Measurements from ENCODE around the gene AGAP6.
"Not testable (repeated sequence)": the region's sequence is repeated elsewhere in the genome, so short reads cannot be mapped to it uniquely, and the experiment has no call there.

AGAP6 gene

DNA sequence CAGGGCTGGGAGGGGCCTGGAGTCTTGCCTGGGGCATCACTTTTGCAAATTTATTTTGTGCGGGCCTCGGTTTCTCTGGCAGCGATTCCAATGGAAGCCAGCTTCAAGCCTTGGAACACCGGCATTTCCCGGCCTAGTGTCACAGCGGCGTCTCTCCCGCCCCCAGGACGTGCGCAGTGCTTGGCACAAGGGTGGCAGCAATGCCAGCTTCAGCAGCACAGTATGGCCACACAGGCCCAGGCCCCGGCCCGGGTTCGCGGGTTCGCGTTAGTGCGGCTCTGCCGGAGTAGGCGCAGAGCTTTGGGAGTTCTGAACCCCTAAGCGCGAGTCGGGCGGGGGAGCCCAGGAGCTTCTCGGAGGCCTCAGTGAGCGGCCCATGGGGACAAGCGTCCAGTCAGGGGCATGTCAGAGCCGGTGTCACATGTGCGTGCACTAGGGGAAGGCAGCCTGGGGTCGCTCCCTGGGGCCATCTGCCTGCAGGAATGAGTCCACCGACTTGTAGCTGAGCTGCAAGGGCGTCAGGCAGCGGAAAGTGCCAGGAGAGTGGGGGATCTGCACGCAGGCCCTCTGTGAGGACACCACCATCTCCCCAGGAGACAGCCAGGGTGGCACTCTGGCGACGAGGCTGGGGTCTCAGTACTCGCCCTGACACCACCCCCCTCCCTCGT lies 36.6 kb downstream of the AGAP6 start:
- not testable (repeated sequence) for DNase-seq (ENCODE audit: low read depth, low spot score)

DNA sequence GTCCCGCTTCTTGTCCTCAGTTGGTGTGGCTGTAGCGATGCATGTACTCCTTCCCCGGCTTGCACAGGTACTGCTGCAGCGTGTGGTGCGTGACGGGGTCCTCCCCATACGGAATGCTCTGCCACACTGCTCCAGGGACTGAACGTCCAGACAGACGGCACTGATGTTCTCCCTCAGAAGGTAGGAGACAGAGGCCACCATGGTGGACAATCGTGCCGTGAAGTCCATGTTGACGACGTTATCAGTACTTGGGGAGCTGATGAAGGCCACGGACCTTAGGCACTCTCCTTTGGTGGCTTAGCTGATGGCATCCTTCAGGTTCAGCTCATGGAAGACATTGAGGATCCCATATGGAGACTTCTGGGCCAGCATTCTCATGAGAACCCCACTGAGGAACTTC lies 37.4 kb downstream of the AGAP6 start:
- DNase-seq (ENCODE audit: low read depth, low spot score), result no peak

GRCh38 chr10:50027195-50027594 lies 39.0 kb downstream of the AGAP6 start:
- DNase-seq (ENCODE audit: low read depth, low spot score), result no peak

DNA sequence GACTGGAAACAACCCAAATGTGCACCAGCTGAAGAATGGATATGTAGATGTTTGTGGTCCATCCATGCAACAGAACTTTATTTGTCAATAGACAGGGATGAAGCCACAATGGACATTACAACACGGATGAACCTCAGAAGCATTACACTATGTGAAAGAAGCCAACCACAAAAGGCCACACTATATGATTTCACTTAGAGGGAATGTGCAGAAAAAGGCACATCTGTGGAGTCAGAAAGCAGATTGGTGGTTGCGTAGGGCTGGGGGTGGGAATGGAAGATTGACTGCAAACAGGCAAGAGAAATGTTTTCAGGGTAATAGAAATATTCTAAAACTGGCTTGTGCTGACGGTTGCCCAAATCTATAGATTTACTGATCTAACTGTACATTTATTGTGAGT lies 45.3 kb downstream of the AGAP6 start:
- no peak for DNase-seq (ENCODE audit: low read depth, low spot score)

GRCh38 chr10:50035337-50035736 lies 47.1 kb downstream of the AGAP6 start:
- DNase-seq (ENCODE audit: low read depth, low spot score), result not testable (repeated sequence)

GRCh38 chr10:50044941-50045664 lies 56.9 kb downstream of the AGAP6 start:
- no peak for DNase-seq (ENCODE audit: low read depth, low spot score)

DNA sequence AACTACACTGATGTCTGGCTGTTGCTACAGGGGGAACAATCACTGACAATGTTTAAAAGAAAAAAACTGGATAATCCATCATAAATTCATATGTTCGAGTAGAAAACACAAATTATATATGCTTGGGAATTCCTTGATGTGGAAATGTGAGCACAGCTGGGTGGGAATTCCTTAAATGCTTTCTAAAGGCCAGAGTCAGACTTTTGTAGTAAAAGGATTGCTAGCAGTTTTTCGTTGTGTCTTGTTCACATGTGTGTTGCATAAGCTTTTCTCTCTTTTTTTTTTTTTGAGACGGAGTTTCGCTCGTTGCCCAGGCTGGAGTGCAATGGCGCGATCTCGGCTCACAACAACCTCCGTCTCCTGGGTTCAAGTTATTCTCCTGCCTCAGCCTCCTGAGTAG lies 58.3 kb downstream of the AGAP6 start:
- DNase-seq (ENCODE audit: low read depth, low spot score), result not testable (repeated sequence)

DNA sequence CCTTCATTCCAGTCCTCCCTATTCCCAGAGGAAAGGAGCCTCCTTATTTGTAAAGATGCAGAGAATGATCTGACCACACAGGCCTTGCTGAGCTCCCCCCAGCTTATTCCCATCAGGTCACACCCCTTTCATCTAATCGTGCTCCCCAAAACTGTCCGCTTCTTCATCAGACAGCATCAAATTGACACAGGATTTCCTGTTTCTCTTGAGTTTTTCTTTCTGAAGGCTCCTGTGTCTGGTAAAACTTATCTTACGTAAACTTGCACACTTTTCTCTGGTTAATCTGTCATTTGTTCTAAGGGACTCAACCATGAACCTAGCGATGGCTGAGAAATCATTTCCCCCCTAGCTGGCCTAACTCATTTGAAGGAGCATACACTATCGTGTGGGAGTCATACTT lies 59.4 kb downstream of the AGAP6 start:
- not testable (repeated sequence) for DNase-seq (ENCODE audit: low read depth, low spot score)

DNA sequence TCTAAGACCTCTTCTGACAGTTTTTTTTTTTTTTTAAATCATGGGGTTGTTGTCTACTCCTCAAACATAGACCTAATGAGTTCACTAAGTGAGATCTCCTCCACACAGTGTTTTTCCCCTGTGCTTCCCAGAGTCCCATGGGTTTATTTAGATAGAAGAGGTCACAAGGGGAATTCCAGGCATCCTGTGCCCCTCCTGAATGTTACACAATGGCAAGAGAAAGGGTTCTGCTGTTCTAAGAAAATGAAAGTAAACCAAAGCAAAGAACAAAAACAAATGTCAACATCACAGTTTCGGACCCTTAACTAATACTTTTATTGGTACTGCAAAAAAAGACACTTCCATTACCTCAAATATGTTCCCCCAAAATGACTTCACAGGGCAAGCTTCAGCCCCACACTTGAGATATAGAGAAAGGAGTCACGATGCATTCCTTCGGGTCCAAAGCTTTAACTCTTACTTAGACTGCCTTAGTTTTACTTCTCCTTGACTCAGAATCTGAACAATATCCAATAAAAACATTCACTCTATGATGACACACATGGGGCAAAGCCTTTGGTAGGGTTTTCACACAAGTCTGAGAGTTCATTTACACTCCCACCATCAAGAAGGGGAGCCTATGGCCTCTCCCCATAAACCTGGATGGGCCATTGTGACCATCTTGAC lies 63.9 kb downstream of the AGAP6 start:
- DNase-seq (ENCODE audit: low read depth, low spot score), result not testable (repeated sequence)

DNA sequence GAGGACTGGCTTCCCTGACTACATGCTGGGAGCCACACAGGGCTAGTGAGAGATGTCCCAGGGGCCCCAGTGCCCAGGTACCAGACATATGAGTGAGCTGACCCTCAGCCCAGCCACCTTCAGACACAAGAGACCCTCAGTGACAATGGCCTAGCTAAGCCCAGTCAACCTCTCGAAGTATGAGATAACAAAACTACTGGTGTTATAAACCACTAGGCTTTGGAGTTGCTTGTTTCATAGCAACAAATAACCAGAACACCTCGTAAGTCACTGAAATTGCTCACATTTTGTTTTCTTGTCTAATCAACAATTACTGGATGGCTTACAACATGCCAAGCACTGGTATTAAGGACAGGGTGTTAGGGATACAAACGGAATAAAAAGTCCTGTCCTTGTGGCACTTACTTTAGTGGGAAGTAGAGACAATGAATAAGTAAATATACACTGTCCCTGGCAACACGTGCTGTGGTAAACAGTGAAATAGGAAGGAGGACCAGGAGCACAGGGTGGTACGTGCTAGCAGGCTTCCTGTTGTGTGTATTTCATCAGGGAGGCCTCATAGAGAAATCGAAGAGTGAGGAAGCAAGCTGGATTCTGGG lies 64.7 kb downstream of the AGAP6 start:
- not testable (repeated sequence) for DNase-seq (ENCODE audit: low read depth, low spot score)

DNA sequence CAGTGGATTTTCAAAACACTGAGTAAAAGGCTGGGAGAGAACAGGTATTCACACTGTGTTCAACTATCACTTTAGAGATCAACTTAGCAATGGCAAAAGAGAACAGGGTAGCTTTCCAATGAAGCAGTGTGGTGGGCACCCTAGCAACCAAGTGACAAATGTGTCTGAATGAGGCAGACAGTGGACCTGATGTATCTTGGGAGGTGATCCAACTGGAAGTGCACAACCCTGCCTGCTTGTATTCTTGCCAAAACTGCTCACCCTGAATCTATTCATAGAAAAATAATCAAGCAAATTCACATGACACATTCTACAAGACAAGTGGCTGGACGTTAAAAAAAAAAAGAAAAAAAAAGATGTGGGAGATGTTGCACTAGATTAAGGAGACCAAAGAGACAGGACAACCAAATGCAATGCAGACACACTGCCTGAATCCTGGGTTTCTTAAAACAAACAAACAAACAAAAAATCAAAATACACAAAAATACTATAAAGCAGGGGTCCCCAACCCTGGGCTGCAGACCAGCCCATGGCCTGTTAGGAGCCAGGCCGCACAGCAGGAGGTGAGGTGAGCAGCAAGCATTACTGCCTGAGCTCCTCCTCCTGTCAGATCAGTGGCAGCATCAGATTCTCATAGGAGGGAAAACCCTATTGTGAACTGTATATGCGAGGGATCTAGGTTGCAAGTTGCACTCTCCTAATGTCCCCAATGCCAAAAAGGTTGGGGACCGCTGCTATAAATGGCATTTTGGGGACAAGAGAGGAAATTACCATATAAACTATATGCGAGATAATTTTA lies 67.5 kb downstream of the AGAP6 start:
- DNase-seq (ENCODE audit: low read depth, low spot score), result not testable (repeated sequence)

DNA sequence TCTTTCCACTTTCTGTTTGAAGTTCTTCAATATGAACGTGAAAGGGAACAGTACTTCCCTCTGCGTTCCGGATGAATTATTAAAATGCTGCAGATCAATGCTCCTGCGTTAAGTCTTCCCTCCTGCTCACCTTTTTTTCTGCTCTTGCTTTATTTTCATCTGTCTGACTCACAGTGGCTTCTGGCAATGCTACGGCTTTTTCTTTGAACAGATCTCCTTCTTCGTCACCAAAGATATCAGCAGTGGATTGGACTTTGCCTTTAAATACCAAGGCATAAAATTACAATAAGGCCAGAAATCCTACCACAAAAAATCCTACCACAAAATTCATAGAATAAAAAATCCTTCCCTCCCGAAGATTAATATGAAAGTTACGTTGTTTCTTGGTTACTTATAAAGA lies 68.4 kb downstream of the AGAP6 start:
- DNase-seq (ENCODE audit: low read depth, low spot score), result not testable (repeated sequence)

DNA sequence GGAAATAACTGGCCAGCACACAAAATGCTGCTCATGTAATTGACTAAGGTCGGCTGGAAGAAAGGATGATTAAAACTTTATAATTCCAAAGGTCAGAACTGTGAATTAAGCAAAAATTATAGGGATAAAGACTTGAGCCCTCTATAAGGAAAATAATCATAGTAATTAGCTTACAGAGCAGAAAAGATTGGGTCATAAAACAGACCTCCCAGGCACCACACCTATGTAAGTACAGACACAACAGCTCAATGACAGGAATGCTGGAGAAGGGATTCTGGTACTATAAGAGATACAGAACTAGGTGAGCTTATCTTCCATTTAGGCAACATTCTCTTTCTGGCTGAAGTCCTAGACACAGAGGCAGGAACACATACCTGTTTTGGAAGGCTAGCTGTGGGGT lies 70.5 kb downstream of the AGAP6 start:
- DNase-seq (ENCODE audit: low read depth, low spot score), result not testable (repeated sequence)

- not testable (repeated sequence) for DNase-seq (ENCODE audit: low read depth, low spot score)
Measured at GRCh38 chr10:50059946-50060345, 71.7 kb downstream of the AGAP6 start.
